Endothelial cell of umbilical vein (primary cell): ENCODE data around the gene RTKN. TPM values are rescaled to one million over a fixed set of nuclear protein-coding genes. Genes with fewer than 3 reads are reported as not detected.
A peak's percentile ranks its signal among the peaks of the same experiment; 100 is the strongest.

Experiments
- BruUV-seq: library from RNA; stranded (reverse); fragments of 400-500 nt; replicated peaks from 2 replicates; lab custom pipeline; 2021; lab: Mats Ljungman, UMichigan
- CTCF ChIA-PET: fragments of 300-600, 350-600 bp; sonication (Branson Sonifier 250); formaldehyde crosslinking; loops from one replicate; lab custom pipeline; 2021; ENCODE audit warnings: antibody characterized with exemption, inconsistent platforms; lab: Charles Lee
- POLR2A ChIA-PET: fragments of 300-600, 350-600 bp; sonication (Branson Sonifier 250); formaldehyde crosslinking; loops from one replicate; lab custom pipeline; 2021; ENCODE audit warnings: antibody characterized with exemption, inconsistent platforms; lab: Charles Lee
- DNase-seq: peaks from one replicate; pipeline ENCODE4 v3.0.0-alpha.2; 2011; ENCODE audit warnings: low read depth, low spot score
- FAIRE-seq: peaks from 2 replicates; lab custom pipeline; 2011; peaks lifted over from hg19 to GRCh38; lab: Jason Lieb, UNC
- H2AFZ ChIP-seq: 2 replicates; pipeline ENCODE4 v1.6.0; 2012; ENCODE audit warnings: low read depth, low read length, control low read depth, inconsistent platforms
- H3K27ac ChIP-seq: 2 replicates; pipeline ENCODE4 v1.5.1; 2011; ENCODE audit warnings: low read depth, mild to moderate bottlenecking, control low read depth, low read length, moderate library complexity; ENCODE audit not compliant: insufficient read depth
- H3K27me3 ChIP-seq, 2 experiments: 2 replicates each; pipeline versions ENCODE4 v1.6.0 to v1.6.1; 2011; ENCODE audit warnings: low read length in 2 of 2, mixed read lengths in 1 of 2; ENCODE audit not compliant: control insufficient read depth in 2 of 2, insufficient read depth in 2 of 2
- H3K36me3 ChIP-seq, 2 experiments: 2 replicates in 1 of 2; 3 replicates in 1 of 2; pipeline ENCODE4 v1.5.1; 2011; ENCODE audit warnings: low read length in 2 of 2, mild to moderate bottlenecking in 1 of 2, moderate library complexity in 1 of 2; ENCODE audit not compliant: control insufficient read depth in 2 of 2, insufficient read depth in 2 of 2; ENCODE audit errors: extremely low read depth in 1 of 2
- H3K4me1 ChIP-seq: 3 replicates; pipeline ENCODE4 v1.5.1; 2011; ENCODE audit warnings: mild to moderate bottlenecking, low read length; ENCODE audit not compliant: control insufficient read depth, insufficient read depth; ENCODE audit errors: extremely low read depth
- H3K4me2 ChIP-seq: 2 replicates; pipeline ENCODE4 v1.6.1; 2011; ENCODE audit warnings: low read length, control low read depth, mixed read lengths; ENCODE audit not compliant: insufficient read depth
- H3K4me3 ChIP-seq, 3 experiments: fragments of 200-600 bp in 1 of 3; sonication (generic), shearing (Covaris generic) in 1 of 3; replicated peaks in 1 of 3; 2 replicates each; pipeline ENCODE4 v1.5.1; 2011 to 2016; ENCODE audit warnings: control low read depth in 3 of 3, low read length in 3 of 3, mild to moderate bottlenecking in 2 of 3, inconsistent platforms in 1 of 3, low read depth in 1 of 3, moderate library complexity in 1 of 3; ENCODE audit not compliant: insufficient read depth in 1 of 3
- H3K79me2 ChIP-seq: 2 replicates; pipeline ENCODE4 v1.6.0; 2012; ENCODE audit warnings: low read length, inconsistent platforms; ENCODE audit not compliant: control insufficient read depth, insufficient read depth
- H3K9ac ChIP-seq: replicated peaks from 2 replicates; pipeline ENCODE3; 2011; ENCODE audit warnings: low read length, control low read depth; ENCODE audit not compliant: insufficient read depth; ENCODE audit errors: extremely low read depth
- H3K9me1 ChIP-seq: replicated peaks from 3 replicates; pipeline ENCODE4 v1.6.0; 2011; ENCODE audit warnings: mild to moderate bottlenecking, low read length; ENCODE audit not compliant: control insufficient read depth, insufficient read depth; ENCODE audit errors: extremely low read depth
- H3K9me3 ChIP-seq: replicated peaks from 2 replicates; pipeline ENCODE4 v1.5.1; 2012; ENCODE audit warnings: low read length, inconsistent platforms; ENCODE audit not compliant: control insufficient read depth, insufficient read depth
- H4K20me1 ChIP-seq: replicated peaks from 2 replicates; pipeline ENCODE3; 2011; ENCODE audit warnings: mild to moderate bottlenecking, low read length; ENCODE audit not compliant: control insufficient read depth, insufficient read depth; ENCODE audit errors: extremely low read depth
- EZH2 ChIP-seq: IDR thresholded peaks from 2 replicates; pipeline ENCODE4 v1.6.1; 2012; ENCODE audit warnings: borderline replicate concordance, low read depth, mild to moderate bottlenecking, moderate library complexity, low read length, inconsistent platforms; ENCODE audit not compliant: severe bottlenecking
- FOS ChIP-seq: IDR thresholded peaks from 2 replicates; pipeline ENCODE4 v1.6.1; 2011; ENCODE audit warnings: mild to moderate bottlenecking, low read length, moderate library complexity, borderline replicate concordance; ENCODE audit not compliant: insufficient read depth
- POLR2A ChIP-seq: IDR thresholded peaks from 2 replicates; pipeline ENCODE4 v1.6.1; 2012; ENCODE audit warnings: low read depth, mild to moderate bottlenecking, control low read depth, low read length
- POLR2AphosphoS5 ChIP-seq: IDR thresholded peaks from 2 replicates; pipeline ENCODE4 v1.6.1; 2012; ENCODE audit warnings: low read depth, mild to moderate bottlenecking, control low read depth, low read length, moderate library complexity; ENCODE audit not compliant: insufficient read depth
- dilution Hi-C: fragments of 300-500 bp; cut with MboI; formaldehyde crosslinking; loops from one replicate; pipeline ENCODE4 v1.15.0; 2019; ENCODE audit warnings: low sequenced_read_pairs; ENCODE audit not compliant: extremely low pct_ligation_motif_present
- intact Hi-C: fragments of 100-400 bp; cut with micrococcal nuclease; formaldehyde crosslinking; loops from one replicate; pipeline ENCODE4 v1.10.0; 2022
- polyA plus RNA-seq, 4 experiments: library from polyadenylated mRNA; depleted of rRNA in 3 of 4; stranded (reverse) in 3 of 4; unstranded in 1 of 4; fragments of >200 nt; gene quantifications; 2 replicates each; pipeline versions ENCODE4 v1.2.1 to v1.2.3, GENCODE V29; 2011 to 2012; ENCODE audit warnings: missing spikeins in 1 of 4
- total RNA-seq: library from RNA; stranded (reverse); gene quantifications from 2 replicates; pipeline ENCODE4 v1.2.3, GENCODE V29; 2021
- TF ChIP-seq, protein P1 (sequence below), 2 donors: IDR thresholded peaks; 1 replicate in 1 of 2; 2 replicates in 1 of 2; pipeline ENCODE4 v1.5.1; 2011; ENCODE audit warnings: low read length in 2 of 2, mild to moderate bottlenecking in 2 of 2, moderate library complexity in 2 of 2, control low read depth in 1 of 2, inconsistent platforms in 1 of 2, low read depth in 1 of 2; ENCODE audit not compliant: insufficient read depth in 1 of 2; ENCODE audit errors: extremely low read depth in 1 of 2

The RTKN gene
- total and polyA plus RNA-seq, 2 donors (not counting 3 experiments of a cell fraction or from before 2014, with no cell fraction given) = 20.0 to 20.7 TPM

DNA sequence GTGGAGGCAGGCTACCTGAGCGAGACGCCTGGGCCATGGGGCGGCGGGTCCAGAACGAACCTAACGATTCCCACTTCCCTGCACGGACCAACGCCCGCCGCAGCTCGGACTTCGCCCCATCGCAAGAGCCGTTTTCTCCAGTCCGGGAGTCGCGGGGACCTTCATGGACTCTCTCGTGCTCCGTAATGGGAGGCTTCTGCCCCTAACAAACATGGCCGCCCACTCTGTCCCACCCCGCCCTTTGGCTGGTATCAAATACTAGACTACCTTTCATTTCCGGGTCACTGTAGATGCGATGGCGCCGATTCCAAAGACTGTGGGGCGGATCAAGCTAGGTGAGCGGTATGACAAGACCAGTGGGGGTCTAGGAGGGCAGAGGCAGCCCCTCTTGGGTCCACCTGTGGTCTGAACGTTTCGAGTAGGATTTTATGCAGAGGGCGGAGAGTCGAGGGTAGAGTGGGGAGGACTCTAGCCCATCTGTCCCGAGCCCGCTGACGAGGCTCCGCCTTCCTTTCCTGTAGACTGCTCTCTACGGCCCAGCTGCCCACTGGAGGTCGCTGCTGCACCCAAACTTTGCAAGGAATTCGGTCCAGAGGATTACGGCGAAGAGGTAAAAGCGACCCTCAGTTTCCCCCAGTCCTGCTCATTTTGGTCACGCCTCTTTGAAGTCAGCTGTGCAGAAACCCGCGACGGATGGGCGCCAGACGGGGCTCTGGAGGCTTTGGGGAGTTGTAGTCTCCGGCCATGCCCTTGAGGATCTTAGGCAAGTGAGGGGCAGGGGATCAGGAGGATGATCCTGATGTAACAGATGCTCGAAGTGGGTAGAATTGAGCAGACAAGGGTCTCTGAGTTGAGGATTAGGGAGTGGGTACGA, 41.3 kb upstream of the RTKN start, which contains the start of the genes CCDC142 and TTC31:
Gene CCDC142, minus strand, starts transcription at position 198 of the 874 bp plus-strand sequence. Its CDS starts 161 bp downstream, at position 37.
Gene TTC31, plus strand, starts transcription at position 281 of the 874 bp plus-strand sequence. Its CDS starts 15 bp downstream, at position 296.
- no peaks in the 10 kb centered on the region for H3K9me3 ChIP-seq
- peak within 1 kb of the TSS; percentile 68 for H3K9ac ChIP-seq
- H2AFZ ChIP-seq = peak within 1 kb of the TSS; percentile 93
- intact Hi-C loops (loop anchor here (1.0 kb wide), 9 partner anchors 11 to 104 kb away; partner anchors contain the start of genes AUP1, HTRA2, INO80B and MRPL53), dilution Hi-C loops (no loop called here)
- no peaks in the 10 kb centered on the region for H4K20me1 ChIP-seq
- H3K4me2 ChIP-seq = peak within 1 kb of the TSS; percentile 68
- peaks cover 16% of the 10 kb centered on the region for H3K79me2 ChIP-seq
- peaks cover 13% of the 10 kb centered on the region for H3K4me1 ChIP-seq
- H3K4me3 ChIP-seq = peak within 1 kb of the TSS; percentile 6 to 79 (median 66)
- H3K9me1 ChIP-seq = no peaks in the 10 kb centered on the region
- CTCF ChIA-PET = interaction anchor here (0.8 to 5.6 kb wide), 19 partner anchors 10 to 233 kb away, joined by 3 to 82 read pairs (median 6); partner anchors contain the start of genes AUP1, DQX1, HTRA2 and INO80B
- peak within 1 kb of the TSS; percentile 36 for H3K27ac ChIP-seq
- peaks cover 0 to 3% of the 10 kb centered on the region in 2 experiments for H3K36me3 ChIP-seq
- DNase-seq = peak; percentile 97
- TF ChIP-seq EZH2 (no peak), FOS (no peak), POLR2A (peak; percentile 55), POLR2AphosphoS5 (no peak)
- TF ChIP-seq, protein P1, sequence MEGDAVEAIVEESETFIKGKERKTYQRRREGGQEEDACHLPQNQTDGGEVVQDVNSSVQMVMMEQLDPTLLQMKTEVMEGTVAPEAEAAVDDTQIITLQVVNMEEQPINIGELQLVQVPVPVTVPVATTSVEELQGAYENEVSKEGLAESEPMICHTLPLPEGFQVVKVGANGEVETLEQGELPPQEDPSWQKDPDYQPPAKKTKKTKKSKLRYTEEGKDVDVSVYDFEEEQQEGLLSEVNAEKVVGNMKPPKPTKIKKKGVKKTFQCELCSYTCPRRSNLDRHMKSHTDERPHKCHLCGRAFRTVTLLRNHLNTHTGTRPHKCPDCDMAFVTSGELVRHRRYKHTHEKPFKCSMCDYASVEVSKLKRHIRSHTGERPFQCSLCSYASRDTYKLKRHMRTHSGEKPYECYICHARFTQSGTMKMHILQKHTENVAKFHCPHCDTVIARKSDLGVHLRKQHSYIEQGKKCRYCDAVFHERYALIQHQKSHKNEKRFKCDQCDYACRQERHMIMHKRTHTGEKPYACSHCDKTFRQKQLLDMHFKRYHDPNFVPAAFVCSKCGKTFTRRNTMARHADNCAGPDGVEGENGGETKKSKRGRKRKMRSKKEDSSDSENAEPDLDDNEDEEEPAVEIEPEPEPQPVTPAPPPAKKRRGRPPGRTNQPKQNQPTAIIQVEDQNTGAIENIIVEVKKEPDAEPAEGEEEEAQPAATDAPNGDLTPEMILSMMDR (IDR thresholded peaks at IDR 0.05; ENCODE audit: extremely low read depth in 1 of 2, insufficient read depth in 1 of 2, low read depth in 1 of 2, low read length in 2 of 2) = peak; percentile 89 to 93
- no peaks in the 10 kb centered on the region for H3K27me3 ChIP-seq
- peak; percentile 99 for FAIRE-seq
- POLR2A ChIA-PET = interaction anchor here (0.6 to 0.7 kb wide), 2 partner anchors 10 to 707 kb away, joined by 3 to 19 read pairs; partner anchors contain the start of gene MRPL53
- TSS peak; percentile 74 for BruUV-seq
